A549 (cell line): Measurements from ENCODE around the gene RASGRP2.

Source experiments
- CEBPB ChIP-seq, 2 experiments: fragments of >200 bp in 1 of 2; sonication (Bioruptor Twin) in 1 of 2; formaldehyde crosslinking in 1 of 2; IDR thresholded peaks; 2 replicates each; pipeline ENCODE4 v1.6.1; 2012 to 2016
- CTCF ChIP-seq: fragments of >200 bp; sonication (Bioruptor Twin); formaldehyde crosslinking; IDR thresholded peaks from 3 replicates; pipeline ENCODE4 v1.5.1; 2016
- E2F6 ChIP-seq: IDR thresholded peaks from 2 replicates; pipeline ENCODE4 v1.6.1; 2012; ENCODE audit warnings: low read depth, borderline replicate concordance
- ELK1 ChIP-seq: fragments of 150-350 bp; IDR thresholded peaks from 2 replicates; pipeline ENCODE4 v1.6.1; 2014; ENCODE audit warnings: low read depth, mild to moderate bottlenecking, low read length
- HOXB13 ChIP-seq: fragments of 250-450 bp; sonication (Bioruptor Pico); IDR thresholded peaks from 2 replicates; pipeline ENCODE4 v1.5.0; 2020; ENCODE audit warnings: low read depth, mild to moderate bottlenecking, moderate library complexity
- PBX3 ChIP-seq: IDR thresholded peaks from 2 replicates; pipeline ENCODE4 v1.6.1; 2012
- PHF8 ChIP-seq: fragments of 200-600 bp; sonication (generic); IDR thresholded peaks from 2 replicates; pipeline ENCODE4 v1.6.1; 2016; ENCODE audit warnings: low read depth, mild to moderate bottlenecking, antibody characterized with exemption, moderate library complexity, borderline replicate concordance
- REST ChIP-seq: fragments of 200-600 bp; sonication (generic); IDR thresholded peaks from 2 replicates; pipeline ENCODE4 v1.6.1; 2016; ENCODE audit warnings: antibody characterized with exemption, mild to moderate bottlenecking, moderate library complexity
- USF2 ChIP-seq: fragments of 450-650 bp; IDR thresholded peaks from 2 replicates; pipeline ENCODE4 v1.6.1; 2014; ENCODE audit warnings: antibody characterized with exemption

GRCh38 chr11:64770120-64770519, 26.2 kb upstream of the RASGRP2 start:
- TF ChIP-seq CTCF (no peak), CEBPB (IDR thresholded peaks at IDR 0.05) (no peak), E2F6 (no peak), REST (no peak), ELK1 (no peak), PBX3 (no peak), PHF8 (no peak), HOXB13 (CRISPR knock-in tag) (no peak), USF2 (no peak)
